HG02588 (cell line): ENCODE data around the gene ATP2B3.
A peak's percentile ranks its signal among the peaks of the same experiment; 100 is the strongest.

Source experiments
- ATAC-seq: cut with Tn5 transposase; IDR thresholded peaks from one replicate; pipeline ENCODE4 v1.9.1; 2021; ENCODE audit warnings: mild to moderate bottlenecking, moderate library complexity; ENCODE audit not compliant: unreplicated experiment

Gene ATP2B3

DNA sequence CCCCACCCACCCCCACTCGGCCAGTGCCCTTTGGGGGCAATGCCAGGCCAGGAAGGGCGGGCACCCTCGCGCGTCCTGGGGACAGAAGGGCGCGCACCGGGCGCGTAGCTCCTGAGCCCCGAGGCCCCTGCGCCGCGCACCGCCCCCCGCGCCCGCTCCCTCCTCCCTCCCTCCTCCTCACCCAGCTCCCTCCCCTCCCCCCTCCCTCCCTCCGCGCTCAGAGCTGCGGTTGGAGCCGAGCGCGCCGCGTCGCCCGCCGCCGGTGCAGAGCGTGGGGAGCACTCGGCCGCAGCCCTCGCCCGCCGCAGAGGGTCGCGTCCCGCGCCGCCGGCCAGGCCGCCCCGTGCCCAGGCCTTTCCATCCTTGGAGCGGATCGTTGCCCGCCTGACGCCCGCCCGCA, at the start of gene ATP2B3:
TSS of gene ATP2B3 (plus strand) at position 220 of the 400 bp plus-strand sequence. CDS start 18,606 bp downstream, outside the sequence.
- no peak for ATAC-seq

DNA sequence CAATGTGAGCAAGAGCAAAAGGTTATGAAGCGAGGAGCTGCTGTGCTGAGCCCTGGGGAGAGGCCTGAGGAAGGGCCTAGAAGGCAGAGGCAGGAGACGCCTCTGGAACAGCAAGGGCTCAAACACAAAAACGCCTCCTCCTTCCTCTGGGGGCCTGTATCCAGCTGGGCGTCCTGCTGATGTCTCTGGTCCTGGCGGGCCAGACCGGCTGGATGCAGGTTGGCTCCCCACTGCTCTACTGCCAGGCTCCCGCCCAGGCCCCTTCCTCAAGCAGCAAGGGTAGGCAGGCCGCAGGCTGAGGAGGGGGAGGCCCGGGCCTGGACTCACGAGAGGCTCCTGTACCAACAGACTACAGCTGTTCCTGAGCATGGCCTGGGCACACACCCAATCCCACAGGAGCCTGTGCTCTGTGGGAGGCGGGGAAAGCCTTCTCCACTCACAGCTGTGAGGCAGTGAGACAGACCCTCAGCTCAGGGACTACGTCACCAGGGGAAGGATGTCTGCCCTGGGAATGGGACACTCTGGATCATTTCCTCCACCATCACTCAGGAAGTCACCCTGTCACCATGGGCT, 49.3 kb upstream of the ATP2B3 start:
- no peak for ATAC-seq

DNA sequence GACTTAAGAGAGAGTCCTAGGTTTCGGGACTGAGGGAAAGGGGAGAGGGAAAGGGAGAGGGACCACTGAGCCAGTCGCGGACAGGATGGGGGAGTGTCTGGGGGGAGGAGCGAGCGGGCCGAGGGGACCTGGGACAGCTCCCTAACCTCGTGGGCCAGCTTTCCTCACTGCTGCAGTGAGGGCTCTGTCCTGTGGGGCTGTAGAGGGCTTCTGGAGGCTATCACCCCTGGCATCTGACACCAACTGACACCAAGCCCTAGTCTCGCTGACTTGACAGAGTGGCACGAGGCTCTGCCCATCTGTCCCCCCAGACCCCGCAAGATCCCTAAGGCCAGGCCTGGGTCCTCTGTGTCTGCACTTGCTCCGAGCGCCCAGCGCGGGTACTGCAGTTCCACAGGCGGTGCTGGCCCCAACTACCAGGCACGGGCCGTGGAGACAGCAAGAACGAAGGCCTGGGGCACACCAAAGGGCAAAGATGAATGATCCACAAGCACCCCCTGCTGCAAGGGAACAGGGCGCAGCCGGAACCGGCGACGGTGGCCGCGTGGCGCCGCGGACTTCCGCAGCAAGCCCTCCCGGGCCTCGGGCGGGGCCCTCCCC, 47.5 kb upstream of the ATP2B3 start:
- peak; percentile 30 for ATAC-seq

DNA sequence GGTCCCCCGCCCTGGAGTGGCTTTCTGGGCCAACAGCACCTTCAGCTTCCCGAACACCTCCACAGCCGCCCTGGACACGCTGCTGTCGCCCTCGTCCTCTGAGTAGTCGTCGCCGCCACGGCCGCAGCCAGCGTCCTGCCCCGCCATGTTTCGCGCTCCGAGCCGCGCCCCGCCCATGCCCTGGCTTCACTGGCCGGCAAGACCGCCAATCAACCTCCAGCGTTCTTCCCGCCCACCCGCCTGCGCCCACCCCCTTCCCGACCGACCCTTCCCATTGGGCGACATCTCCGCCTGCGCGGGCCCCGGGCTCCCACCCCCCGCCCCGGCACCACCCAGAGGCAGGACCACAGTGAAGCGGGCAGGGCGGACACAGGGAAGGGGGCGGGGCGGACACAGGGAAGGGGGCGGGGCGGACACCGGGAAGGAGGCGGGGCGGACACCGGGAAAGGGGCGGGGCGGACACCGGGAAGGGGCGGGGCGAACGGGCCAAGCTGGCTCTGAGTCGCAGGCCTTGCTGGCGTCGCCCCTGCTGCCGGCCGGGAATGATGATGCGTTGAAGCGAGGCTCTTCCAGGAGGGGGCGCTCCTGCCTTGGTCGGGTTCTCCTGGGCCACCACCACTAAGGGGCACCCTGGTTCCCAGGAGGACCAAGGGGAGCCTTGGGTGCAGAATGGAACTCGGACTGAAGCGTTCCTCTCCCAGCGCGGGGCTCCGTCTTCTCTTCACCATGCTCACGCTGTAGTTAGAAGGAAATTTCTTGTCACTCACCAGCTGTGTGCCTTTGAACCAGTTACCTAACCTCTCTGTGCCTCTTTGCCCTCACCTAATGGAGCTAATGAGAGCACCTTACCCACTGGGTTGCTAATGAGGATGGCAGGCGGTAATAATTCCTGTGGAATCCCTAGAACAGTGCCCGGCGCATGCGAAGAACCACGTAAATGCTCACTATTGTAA, 46.8 kb upstream of the ATP2B3 start, which contains the start of gene HAUS7:
TSS of gene HAUS7 (minus strand) at position 166 of the 953 bp plus-strand sequence. CDS start at position 147, 19 bp downstream.
- peak; percentile 81 for ATAC-seq

DNA sequence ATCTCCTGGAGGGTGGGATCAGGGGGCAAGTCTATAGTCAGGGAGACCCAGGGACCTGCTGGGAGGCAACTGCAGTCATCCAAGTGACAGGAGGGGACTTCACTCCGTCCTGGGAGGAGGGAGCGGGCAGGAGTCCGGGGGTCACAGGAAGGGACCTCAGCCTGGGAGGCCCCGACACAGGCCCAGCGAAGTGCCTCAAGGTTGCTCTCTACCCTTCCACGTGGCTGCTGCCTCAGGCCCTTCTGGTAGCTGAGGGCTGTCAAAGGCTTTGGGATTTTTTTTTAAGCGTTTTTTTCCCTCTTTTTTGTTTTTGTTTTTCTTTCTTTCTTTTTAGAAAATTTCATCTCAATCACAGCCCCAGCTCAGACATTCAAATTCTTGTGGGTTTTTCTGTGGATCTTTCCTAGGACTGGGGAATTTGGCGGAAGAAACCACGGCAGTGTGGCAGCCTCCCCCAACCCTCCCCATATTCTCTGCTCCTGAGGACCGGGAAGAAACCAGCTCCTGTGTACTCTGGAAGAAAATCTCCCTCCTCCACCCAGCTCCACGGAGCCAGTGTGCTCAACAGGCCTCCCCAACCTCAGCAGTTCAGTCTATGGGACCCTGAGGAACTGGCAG, 45.7 kb upstream of the ATP2B3 start:
- ATAC-seq: no peak

DNA sequence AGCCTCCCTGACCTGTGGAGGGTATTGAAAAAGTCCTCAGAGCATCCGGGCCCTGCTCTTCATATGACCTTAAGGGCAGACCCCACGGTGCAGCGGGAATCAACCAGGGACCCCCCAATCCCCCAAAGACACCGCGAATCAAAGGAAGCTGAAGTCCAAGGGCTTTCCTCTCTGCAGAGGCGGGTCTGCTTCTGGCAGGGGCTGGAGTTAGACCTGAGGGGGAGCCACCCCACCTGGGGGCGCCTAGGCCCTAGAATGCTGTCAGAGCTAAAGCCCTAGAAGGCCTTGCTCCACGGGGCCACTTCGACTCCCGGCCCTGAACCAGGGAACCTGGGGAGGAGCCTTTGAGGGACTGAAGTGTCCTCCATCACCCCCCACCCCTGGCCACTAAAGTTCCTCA, 44.3 kb upstream of the ATP2B3 start:
- no peak for ATAC-seq

DNA sequence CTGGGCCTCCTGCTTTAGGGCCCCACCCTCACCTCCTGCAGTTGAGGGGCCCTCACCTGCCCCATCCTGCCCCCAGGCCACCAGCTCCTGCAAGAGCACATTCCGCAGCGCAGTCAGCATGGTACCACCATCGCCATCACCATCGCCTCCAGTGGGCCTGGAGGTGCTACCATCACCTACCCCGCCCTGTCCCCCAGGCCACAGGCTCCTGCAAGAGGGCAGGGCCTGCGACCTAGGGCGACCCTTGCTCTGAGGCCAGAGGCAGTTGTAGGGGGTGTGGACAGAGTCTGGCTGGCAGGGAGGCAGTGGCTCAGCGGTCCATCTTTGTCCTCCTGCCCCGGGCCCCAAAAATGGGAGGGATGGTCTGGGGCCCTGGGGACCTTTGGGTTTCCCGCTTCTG, 43.2 kb upstream of the ATP2B3 start:
- ATAC-seq: no peak

DNA sequence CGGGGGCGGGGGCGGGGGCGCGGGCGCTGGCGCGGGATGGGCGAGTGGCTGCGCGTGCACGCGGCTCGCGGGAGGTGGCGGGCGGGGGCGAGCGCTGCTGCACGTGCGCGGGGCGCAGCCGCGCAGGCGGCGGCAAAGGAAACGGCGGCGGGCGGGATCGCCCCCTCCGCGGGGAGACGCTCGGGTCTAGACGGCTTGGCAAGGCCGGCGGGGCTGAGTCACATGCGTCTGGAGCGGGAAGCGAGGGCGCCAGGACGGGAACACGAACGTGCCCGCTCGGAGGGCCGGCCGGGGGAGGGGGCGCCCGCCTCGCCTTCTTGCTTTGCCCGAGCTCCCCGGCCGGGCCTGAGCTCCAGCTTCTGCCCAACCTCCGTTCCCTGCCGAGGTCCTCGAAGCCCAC, 42.7 kb upstream of the ATP2B3 start:
- ATAC-seq: no peak

DNA sequence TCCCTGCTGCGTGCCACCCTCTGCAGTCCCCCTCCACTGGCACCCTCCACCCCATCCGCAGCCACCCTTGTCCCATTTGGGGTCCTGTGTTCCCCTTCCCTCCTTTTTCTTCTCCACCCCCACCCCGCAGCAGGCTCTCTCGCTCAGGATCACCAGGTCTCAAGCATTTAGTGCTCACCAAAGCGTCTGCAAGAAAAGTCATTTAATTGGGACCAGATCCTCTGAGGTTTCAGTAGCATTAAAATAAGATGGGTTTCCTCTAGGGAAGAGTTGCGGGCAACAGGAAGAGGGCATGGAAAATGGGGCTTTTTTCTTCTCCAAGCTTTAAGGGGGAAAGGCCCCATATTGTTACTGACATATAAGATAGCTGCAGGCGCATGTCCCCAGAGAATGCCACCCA, 42.2 kb upstream of the ATP2B3 start:
- no peak for ATAC-seq

DNA sequence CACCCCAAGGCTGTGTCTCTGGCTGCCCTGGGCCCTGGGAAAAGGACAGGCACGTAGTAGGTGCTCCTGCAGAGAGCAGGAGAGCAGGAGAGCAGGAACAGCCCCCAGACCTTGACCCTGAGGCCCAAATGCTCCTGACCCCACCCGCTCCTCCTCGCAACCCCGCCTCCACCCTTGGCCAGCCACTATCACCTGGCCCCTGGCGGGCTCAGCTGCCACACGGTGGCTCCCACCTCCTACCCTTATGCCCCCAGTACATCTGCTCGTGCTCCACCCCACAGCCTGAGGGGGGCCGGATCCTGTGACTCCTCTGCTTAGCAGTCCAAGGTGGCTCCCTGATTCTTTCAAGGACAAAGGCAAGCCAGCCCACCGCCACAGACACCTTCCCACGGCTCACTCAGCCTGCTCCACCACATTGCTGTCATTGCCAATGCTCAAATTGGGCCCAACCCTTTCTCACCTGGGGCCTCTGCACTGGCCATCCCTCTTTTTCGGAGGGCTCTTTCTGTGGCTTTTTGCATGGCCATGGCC, 41.6 kb upstream of the ATP2B3 start:
- no peak for ATAC-seq

DNA sequence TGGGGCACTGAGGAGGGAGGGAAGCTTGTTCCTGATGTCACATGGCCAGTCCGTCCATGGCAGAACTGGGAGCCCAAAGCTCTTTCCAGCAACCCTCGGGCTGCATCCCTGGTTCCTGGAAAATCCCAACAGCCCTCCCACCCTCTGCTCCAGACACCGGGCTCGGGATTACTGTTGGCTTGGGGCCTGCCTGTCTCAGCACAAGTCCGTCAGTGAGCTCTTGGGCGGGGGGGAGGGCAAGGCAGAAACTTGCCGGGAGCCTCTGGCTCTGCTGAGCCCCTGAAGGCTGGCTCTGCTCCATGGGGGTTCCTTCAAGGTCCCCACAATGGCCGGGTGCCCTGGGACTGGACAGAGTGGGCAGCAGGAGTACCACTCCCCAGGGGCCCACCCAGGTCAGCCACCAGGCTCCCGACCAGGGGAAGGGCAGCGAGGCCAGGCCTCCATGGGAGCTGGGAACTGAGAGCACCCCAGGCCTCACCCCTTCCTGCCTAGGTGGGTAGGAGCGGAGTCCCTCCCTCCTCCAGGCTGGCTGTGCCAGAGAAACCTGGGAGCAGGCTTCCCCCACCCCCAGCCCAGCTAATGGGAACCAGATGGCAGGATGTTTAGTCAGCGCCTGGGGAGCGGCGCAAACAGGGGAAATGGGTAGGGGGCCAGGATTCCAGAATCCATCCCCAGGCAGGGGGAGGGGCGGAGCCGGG, 40.6 kb upstream of the ATP2B3 start:
- no peak for ATAC-seq

DNA sequence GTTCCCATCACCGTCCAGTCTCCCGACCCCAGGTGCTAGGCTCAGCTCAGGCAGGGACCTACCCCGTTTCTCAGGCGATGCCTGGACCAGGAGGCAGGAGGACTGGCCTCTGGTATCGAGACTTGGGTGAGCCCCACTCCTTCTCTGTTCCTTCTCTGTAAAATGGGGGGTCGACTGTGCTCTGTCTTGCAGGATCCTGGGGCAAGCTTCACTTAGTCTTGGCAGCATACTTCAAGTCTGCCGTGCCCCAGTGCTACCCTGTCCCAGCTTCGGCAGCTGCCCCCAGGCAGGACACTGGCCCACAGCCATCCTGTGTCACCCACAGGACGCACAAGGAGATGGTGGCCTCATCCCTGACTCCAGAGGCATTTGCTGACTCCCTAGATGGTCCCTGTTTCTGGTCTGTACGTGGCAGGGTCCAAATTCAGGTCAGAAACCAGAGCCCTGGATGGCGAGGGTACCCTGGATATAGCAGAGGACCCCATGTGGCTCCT, 40.0 kb upstream of the ATP2B3 start:
- no peak for ATAC-seq

DNA sequence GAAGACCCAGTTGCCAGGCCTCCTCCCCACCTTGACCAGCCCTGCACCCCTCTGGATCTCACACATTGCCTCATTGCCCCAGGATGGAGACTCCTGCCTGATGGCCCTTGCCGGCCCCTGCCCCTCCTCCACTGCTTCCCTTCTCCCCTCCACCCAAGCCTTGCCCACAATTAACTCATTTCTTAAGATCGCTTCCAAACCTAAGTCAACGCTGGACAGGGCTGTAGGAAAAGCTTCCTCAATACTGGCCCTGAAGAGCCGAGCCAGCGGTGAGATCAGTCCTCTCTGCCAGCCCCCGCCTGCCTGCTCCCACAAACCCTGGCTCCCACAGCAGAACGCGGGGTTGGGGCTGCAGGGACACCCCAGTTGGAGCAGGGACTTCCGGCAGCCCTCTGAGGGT, 39.5 kb upstream of the ATP2B3 start:
- ATAC-seq: no peak

DNA sequence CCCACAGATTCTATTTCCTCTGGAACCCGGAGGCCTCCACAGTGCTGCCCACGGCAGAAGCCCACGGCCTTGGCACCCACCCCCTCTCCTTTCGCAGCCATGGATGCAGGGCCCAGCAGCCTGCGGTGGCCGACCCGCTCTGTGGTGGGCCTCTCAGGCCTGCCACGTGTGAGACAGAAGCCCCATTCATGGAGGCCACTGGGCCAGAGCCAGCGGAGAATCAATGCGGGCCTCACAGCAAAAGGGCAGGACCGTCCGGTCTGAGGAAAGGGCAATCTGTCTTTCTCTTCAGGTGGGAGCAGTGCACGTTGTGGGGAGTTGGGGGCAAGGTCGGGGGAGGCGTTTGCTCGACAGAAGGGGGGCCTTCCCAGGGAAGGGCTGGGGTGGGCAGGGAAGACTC, 38.7 kb upstream of the ATP2B3 start:
- no peak for ATAC-seq

DNA sequence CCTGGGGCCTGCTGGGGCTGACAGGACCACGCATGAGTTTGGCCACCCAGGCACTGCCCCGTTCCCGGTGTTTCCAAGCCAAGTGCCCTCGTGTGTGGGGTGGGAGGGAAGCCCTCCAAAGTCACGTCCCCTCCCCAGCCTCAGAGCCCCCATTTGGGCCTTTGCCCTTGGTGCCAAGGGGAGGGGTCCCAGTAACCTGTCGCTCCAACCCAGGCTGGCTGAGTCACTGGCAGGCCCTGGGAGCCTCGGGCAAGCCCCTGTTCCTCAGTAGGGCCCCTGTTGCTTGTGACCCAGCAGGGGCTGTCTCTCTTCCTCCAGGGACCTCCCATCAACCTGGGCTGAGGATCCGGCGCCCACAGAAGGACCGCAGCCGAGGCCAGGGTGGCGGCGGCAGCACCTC, 36.4 kb upstream of the ATP2B3 start:
- no peak for ATAC-seq

DNA sequence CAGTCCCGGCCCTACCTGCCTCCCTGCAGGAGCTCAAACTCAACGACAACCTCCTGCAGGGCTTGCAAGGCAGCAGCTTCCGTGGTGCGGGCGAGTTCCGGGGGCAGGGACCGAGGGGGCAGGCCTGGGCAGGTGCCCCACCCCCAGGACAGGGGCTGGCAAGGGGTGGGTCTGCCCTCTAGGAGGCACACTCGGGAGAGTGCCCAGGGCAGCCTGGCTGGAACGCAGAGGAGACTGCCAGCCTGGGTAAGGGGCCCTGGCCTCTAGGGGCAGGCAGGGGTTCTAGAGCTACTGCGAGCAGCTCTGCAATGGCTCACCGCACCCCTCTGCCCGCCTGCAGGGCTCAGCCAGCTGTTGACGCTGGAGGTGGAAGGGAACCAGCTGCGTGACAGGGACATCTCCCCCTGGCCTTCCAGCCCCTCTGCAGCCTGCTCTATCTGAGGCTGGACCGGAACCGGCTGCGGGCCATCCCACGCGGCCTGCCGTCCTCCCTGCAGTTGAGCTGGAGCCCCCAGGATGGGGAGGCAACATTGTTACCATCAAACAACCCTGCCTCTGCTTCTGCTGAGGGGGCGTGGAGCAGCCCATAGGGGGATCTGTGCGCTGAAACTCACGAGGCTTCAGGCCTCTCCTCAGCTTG, 34.9 kb upstream of the ATP2B3 start:
- ATAC-seq: no peak

DNA sequence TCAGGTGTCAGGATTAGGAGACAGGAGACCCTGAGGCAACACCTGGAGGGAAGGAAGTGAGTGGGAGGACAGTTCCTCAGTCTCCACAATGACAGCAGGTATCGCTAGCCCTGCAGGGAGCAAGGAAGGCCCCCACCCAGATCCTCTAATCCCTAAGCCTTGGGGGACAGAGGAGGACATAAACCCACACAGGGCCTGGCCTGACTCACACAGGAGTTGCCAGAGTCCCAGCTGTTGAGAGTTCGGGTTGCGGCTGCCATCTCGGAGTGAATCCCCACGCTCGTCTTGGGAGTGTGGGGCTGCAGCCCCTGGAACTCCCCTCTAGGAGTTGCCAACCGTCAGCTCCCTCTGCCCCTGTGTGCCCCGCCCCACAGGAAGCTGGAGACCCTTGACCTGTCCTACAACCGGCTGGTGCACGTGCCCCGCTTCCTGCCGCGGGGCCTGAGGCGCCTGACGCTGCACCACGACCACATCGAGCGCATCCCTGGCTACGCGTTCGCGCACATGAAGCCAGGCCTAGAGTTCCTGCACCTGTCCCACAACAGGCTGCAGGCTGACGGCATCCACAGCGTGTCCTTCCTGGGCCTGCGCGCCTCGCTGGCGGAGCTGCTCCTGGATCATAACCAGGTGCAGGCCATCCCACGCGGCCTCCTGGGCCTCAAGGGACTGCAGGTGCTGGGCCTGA, 31.9 kb upstream of the ATP2B3 start:
- no peak for ATAC-seq

DNA sequence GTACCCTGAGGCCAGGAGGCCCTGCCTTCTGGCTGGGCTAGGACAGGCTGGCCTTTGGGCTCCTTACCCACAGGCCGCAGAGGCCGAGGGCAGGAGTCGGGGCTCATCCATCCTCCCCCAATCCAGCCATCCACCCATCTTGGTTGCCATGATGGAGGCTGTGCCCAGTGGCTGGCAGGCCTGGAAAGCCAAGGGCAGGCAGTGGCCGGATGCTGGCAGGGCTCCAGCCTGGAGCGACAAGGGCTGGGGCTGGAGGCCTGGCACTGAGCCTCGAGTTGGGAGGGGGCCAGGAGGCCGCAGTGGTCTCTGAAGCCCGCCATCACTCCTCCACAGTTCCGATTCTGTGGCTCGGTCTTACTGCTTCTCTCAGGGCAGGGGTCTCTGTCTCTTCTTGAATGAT, 31.3 kb upstream of the ATP2B3 start:
- ATAC-seq: no peak

DNA sequence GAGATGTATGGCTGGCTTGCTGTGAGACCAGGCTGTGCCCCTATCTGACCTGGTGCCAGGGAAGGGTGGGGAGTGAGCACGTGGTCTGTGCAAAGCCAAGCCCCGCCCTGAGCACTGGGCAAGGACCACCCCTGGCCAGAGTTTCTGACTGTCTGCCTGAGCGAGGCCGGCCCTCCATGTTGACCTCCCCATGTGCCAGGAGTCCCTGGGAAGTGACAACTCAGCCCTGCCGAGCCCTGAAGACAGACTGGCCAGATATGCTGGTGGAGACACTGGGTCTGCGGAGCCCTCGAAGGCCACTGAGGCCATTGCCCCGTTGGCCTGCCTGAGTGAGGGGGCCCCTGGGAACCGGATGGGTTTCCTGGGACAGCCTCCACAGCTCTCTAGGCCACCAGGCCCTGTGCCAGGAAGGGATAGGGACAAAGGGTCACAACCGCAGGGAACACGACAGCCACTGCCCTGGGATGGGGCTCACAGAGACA, 29.8 kb upstream of the ATP2B3 start:
- no peak for ATAC-seq
